Hematopoietic multipotent progenitor cell treated with erythropoietin and hydrocortisone succinate and interleukin-3 and kit ligand, for 15 days (in vitro differentiated cells): Measurements from ENCODE around the gene ATP13A4.
A peak's percentile ranks its signal among the peaks of the same experiment; 100 is the strongest.

ENCODE experiments used
- DNase-seq: peaks from one replicate; pipeline ENCODE4 v3.0.0-alpha.2; 2015; ENCODE audit warnings: low spot score

Gene ATP13A4

GRCh38 chr3:193554811-193555210 lies at the start of gene ATP13A4:
ATP13A4 (minus strand) TSS chr3:193554895; CDS start chr3:193554799, 96 bp downstream.
- DNase-seq: no peak

- DNase-seq: no peak
Observed at GRCh38 chr3:193599393-193599792, 44.7 kb upstream of the ATP13A4 start.

- no peak for DNase-seq
Observed at GRCh38 chr3:193598202-193598601, 43.5 kb upstream of the ATP13A4 start.

GRCh38 chr3:193595939-193596487 lies 41.3 kb upstream of the ATP13A4 start:
- no peak for DNase-seq

GRCh38 chr3:193594946-193595689 lies 40.4 kb upstream of the ATP13A4 start:
- DNase-seq: no peak

GRCh38 chr3:193593668-193594030 lies 39.0 kb upstream of the ATP13A4 start:
- DNase-seq: peak; percentile 33

GRCh38 chr3:193592841-193593667 lies 38.4 kb upstream of the ATP13A4 start, which contains the start of gene OPA1:
OPA1 (plus strand) TSS chr3:193593208; CDS start chr3:193593378, 170 bp downstream.
- DNase-seq: peak; percentile 89

GRCh38 chr3:193590088-193590856 lies 35.6 kb upstream of the ATP13A4 start:
- DNase-seq: no peak

- no peak for DNase-seq
Observed at GRCh38 chr3:193589616-193590015, 34.9 kb upstream of the ATP13A4 start.

GRCh38 chr3:193589129-193589528 lies 34.4 kb upstream of the ATP13A4 start:
- no peak for DNase-seq

- DNase-seq: no peak
Observed at GRCh38 chr3:193586526-193586925, 31.8 kb upstream of the ATP13A4 start.

GRCh38 chr3:193585530-193585929 lies 30.8 kb upstream of the ATP13A4 start:
- no peak for DNase-seq

- no peak for DNase-seq
Observed at GRCh38 chr3:193574488-193575070, 19.9 kb upstream of the ATP13A4 start.

- no peak for DNase-seq
Observed at GRCh38 chr3:193573403-193574191, 18.9 kb upstream of the ATP13A4 start.

GRCh38 chr3:193572426-193572908 lies 17.8 kb upstream of the ATP13A4 start:
- peak; percentile 59 for DNase-seq

- DNase-seq: no peak
Observed at GRCh38 chr3:193569119-193569518, 14.4 kb upstream of the ATP13A4 start.

GRCh38 chr3:193564012-193564411 lies 9.3 kb upstream of the ATP13A4 start:
- no peak for DNase-seq

GRCh38 chr3:193563426-193563825 lies 8.7 kb upstream of the ATP13A4 start:
- no peak for DNase-seq

GRCh38 chr3:193560870-193561269 lies 6.2 kb upstream of the ATP13A4 start:
- DNase-seq: no peak

- no peak for DNase-seq
Observed at GRCh38 chr3:193560091-193560490, 5.4 kb upstream of the ATP13A4 start.

GRCh38 chr3:193559100-193559499 lies 4.4 kb upstream of the ATP13A4 start:
- no peak for DNase-seq
